Type B pancreatic cell (in vitro differentiated cells): ENCODE results near the gene AGFG1. TPM values are rescaled to one million over a fixed set of nuclear protein-coding genes. Genes with fewer than 3 reads are reported as not detected.

Experiments
- DNase-seq: peaks from one replicate; pipeline ENCODE4 v3.0.0; 2021; ENCODE audit warnings: mixed read lengths; ENCODE audit not compliant: unreplicated experiment; ENCODE audit errors: extremely low spot score
- H3K27ac Mint-ChIP-seq: 2 replicates; pipeline ENCODE4 v1.8.0; 2021; ENCODE audit warnings: mild to moderate bottlenecking, mixed read lengths
- H3K27me3 Mint-ChIP-seq: 2 replicates; pipeline ENCODE4 v1.8.0; 2021; ENCODE audit warnings: mixed read lengths
- H3K36me3 Mint-ChIP-seq: 2 replicates; pipeline ENCODE4 v1.8.0; 2021; ENCODE audit warnings: mixed read lengths
- H3K4me1 Mint-ChIP-seq: one replicate; pipeline ENCODE4 v1.8.0; 2021; ENCODE audit warnings: mixed read lengths; ENCODE audit not compliant: unreplicated experiment
- H3K4me3 Mint-ChIP-seq: 2 replicates; pipeline ENCODE4 v1.8.0; 2021; ENCODE audit warnings: mild to moderate bottlenecking, mixed read lengths
- H3K9me3 Mint-ChIP-seq: 2 replicates; pipeline ENCODE4 v1.8.0; 2021; ENCODE audit warnings: mixed read lengths
- total RNA-seq: library from RNA; stranded (reverse); gene quantifications from 2 replicates; pipeline ENCODE4 v1.2.1, GENCODE V29; 2021; ENCODE audit warnings: low replicate concordance
- TF ChIP-seq, protein P1 (sequence below): fragments of 200-600 bp; sonication (generic); conservative IDR thresholded peaks from 2 replicates; pipeline ENCODE4 v1.5.0; 2021; ENCODE audit warnings: antibody characterized with exemption, mild to moderate bottlenecking

AGFG1 gene
- total RNA-seq, 1 donor from 2014 or later, result 63.2 TPM

GRCh38 chr2:227455200-227455599 is 16.8 kb upstream of the AGFG1 start:
- H3K27me3 Mint-ChIP-seq, result no peaks in the 10 kb centered on the region
- H3K36me3 Mint-ChIP-seq, result no peaks in the 10 kb centered on the region
- no peak for DNase-seq
- H3K27ac Mint-ChIP-seq, result no peak overlapping the region
- TF ChIP-seq, protein P1, sequence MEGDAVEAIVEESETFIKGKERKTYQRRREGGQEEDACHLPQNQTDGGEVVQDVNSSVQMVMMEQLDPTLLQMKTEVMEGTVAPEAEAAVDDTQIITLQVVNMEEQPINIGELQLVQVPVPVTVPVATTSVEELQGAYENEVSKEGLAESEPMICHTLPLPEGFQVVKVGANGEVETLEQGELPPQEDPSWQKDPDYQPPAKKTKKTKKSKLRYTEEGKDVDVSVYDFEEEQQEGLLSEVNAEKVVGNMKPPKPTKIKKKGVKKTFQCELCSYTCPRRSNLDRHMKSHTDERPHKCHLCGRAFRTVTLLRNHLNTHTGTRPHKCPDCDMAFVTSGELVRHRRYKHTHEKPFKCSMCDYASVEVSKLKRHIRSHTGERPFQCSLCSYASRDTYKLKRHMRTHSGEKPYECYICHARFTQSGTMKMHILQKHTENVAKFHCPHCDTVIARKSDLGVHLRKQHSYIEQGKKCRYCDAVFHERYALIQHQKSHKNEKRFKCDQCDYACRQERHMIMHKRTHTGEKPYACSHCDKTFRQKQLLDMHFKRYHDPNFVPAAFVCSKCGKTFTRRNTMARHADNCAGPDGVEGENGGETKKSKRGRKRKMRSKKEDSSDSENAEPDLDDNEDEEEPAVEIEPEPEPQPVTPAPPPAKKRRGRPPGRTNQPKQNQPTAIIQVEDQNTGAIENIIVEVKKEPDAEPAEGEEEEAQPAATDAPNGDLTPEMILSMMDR, result no peak
- H3K9me3 Mint-ChIP-seq, result no peaks in the 10 kb centered on the region
- H3K4me1 Mint-ChIP-seq, result peaks cover 3% of the 10 kb centered on the region
- no peak overlapping the region for H3K4me3 Mint-ChIP-seq

- Mint-ChIP-seq H3K27ac (no peak overlapping the region), H3K9me3 (no peaks in the 10 kb centered on the region), H3K27me3 (no peaks in the 10 kb centered on the region), H3K4me1 (peaks cover 3% of the 10 kb centered on the region), H3K4me3 (no peak overlapping the region), H3K36me3 (no peaks in the 10 kb centered on the region)
- no peak for DNase-seq
- TF ChIP-seq, protein P1, result no peak
These were observed 15.9 kb upstream of the AGFG1 start for GRCh38 chr2:227456102-227456501.

DNA sequence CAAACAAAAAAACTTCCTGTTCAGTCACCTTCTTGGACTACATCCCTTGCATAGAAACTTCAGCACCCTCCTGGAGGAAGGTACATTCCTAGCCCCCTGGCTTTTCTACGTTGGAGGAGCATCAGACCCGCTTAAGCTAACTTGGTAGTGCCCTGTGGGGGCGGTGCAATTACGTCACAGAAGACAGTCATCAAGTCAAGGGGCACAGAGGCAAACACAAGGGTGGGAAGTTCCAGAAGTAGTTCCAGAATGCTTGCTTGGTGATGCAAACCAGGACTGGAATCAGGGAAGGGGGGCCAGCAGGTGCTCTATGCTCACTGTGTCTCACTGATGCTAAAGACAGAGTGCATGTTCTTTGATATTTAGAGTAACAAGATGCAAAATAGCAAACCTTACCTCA is 15.2 kb upstream of the AGFG1 start:
- no peaks in the 10 kb centered on the region for H3K27me3 Mint-ChIP-seq
- no peaks in the 10 kb centered on the region for H3K36me3 Mint-ChIP-seq
- H3K9me3 Mint-ChIP-seq, result no peaks in the 10 kb centered on the region
- no peak overlapping the region for H3K4me3 Mint-ChIP-seq
- no peaks in the 10 kb centered on the region for H3K4me1 Mint-ChIP-seq
- H3K27ac Mint-ChIP-seq, result no peak overlapping the region
- TF ChIP-seq, protein P1, result no peak
- no peak for DNase-seq

GRCh38 chr2:227460070-227460485 is 11.9 kb upstream of the AGFG1 start:
- TF ChIP-seq, protein P1, result no peak
- no peak for DNase-seq
- H3K4me3 Mint-ChIP-seq, result no peak overlapping the region
- H3K9me3 Mint-ChIP-seq, result no peaks in the 10 kb centered on the region
- no peaks in the 10 kb centered on the region for H3K36me3 Mint-ChIP-seq
- H3K4me1 Mint-ChIP-seq, result peaks cover 11% of the 10 kb centered on the region
- no peaks in the 10 kb centered on the region for H3K27me3 Mint-ChIP-seq
- H3K27ac Mint-ChIP-seq, result no peak overlapping the region

- no peaks in the 10 kb centered on the region for H3K9me3 Mint-ChIP-seq
- H3K4me3 Mint-ChIP-seq, result no peak overlapping the region
- no peak for DNase-seq
- no peak overlapping the region for H3K27ac Mint-ChIP-seq
- TF ChIP-seq, protein P1, result no peak
- H3K27me3 Mint-ChIP-seq, result no peaks in the 10 kb centered on the region
- peaks cover 11% of the 10 kb centered on the region for H3K4me1 Mint-ChIP-seq
- no peaks in the 10 kb centered on the region for H3K36me3 Mint-ChIP-seq
These were observed 11.1 kb upstream of the AGFG1 start for GRCh38 chr2:227460833-227461232.

DNA sequence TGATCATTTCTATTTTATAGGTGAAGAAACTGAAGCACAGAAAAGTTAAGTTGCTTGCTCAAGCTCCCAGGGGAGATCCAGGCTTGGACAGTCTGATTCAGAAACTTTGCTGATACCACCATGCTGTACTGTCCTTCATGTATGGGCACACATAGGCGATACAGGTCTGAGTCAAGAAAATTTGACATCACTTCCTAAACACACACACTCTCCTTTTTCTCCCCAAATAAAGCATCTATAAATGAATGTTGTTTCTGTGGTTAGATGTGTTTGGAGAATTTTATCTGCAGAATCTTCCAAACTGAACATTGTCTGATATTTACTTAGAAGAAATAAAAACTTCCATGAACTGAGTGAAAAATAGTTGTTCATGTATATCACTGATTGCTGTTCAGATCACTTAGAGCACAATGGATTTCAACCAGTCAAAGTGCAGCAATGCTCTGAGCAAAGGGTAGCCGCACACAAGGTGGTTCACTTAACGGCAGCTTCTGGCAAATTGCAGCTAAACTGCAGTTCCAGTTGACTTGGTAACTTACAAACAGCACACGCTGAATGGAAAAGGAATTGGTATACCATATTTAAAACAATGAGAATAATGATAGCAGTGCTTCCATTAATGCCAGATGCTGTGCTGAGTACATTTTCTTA is 10.0 kb upstream of the AGFG1 start:
- H3K27ac Mint-ChIP-seq, result no peak overlapping the region
- TF ChIP-seq, protein P1, result no peak
- peaks cover 11% of the 10 kb centered on the region for H3K4me1 Mint-ChIP-seq
- H3K36me3 Mint-ChIP-seq, result no peaks in the 10 kb centered on the region
- H3K9me3 Mint-ChIP-seq, result no peaks in the 10 kb centered on the region
- H3K4me3 Mint-ChIP-seq, result no peak overlapping the region
- no peak for DNase-seq
- H3K27me3 Mint-ChIP-seq, result no peaks in the 10 kb centered on the region
